ENCODE measurements around the gene CCRL2. TPM values are rescaled to one million over a fixed set of nuclear protein-coding genes. Genes with fewer than 3 reads are reported as not detected.

Gene CCRL2
- total and polyA plus RNA-seq, 9 of the 15 experiments (the other 6 are each of a cell fraction or from before 2014, with no cell fraction given): 3.4 to 5.7 (median 4.0) TPM

GRCh38 chr3:46375218-46375617 lies 31.8 kb upstream of the CCRL2 start:
- FAIRE-seq: no peak
- in situ Hi-C loops (cut with MboI): no loop called here
- ChIA-PET CTCF (ENCODE audit: low intra/inter-chr PET ratio) (no interaction called here), POLR2A (interaction anchor here (0.6 to 1.0 kb wide), 2 partner anchors 11 to 12 kb away, joined by 4 to 6 read pairs; no protein-coding TSS in a partner anchor)
- no peak overlapping the region for H2AFZ ChIP-seq (ENCODE audit: low read depth, low read length)
- H3K27ac ChIP-seq (ENCODE audit: extremely low read depth, low read depth, low read length): no peak overlapping the region
- whole genome bisulfite sequencing (ENCODE audit: insufficient coverage, low coverage, missing lambda C conversion rate): 3% methylated on average over 2 of the region's 2 CpGs
- no peak overlapping the region for H3K9ac ChIP-seq (ENCODE audit: insufficient read depth in 1 of 2, low read depth in 2 of 2, low read length in 2 of 2)
- no peak overlapping the region for H3K4me2 ChIP-seq (ENCODE audit: insufficient read depth, low read length)
- no peak for ATAC-seq
- DNase-seq (ENCODE audit: extremely low read depth in 1 of 4, low spot score in 3 of 4): no peak
- H3K9me3 ChIP-seq (replicated peaks; ENCODE audit: control insufficient read depth, insufficient read depth, low read depth, low read length): no peaks in the 10 kb centered on the region
- no peaks in the 10 kb centered on the region for H3K4me1 ChIP-seq (replicated peaks in 1 of 2; ENCODE audit: control insufficient read depth in 2 of 2, insufficient read depth in 2 of 2, low read length in 2 of 2)
- no peaks in the 10 kb centered on the region for H4K20me1 ChIP-seq (replicated peaks; ENCODE audit: control insufficient read depth, insufficient read depth, low read length)
- H3K4me3 ChIP-seq: no peak overlapping the region
- TF ChIP-seq U2AF2 (optimal IDR thresholded peaks at IDR 0.05; ENCODE audit: low read depth, low read length) (no peak), HEY1 (CRISPR knock-in tag; IDR thresholded peaks at IDR 0.05; ENCODE audit: borderline replicate concordance) (no peak), SUPT5H (IDR thresholded peaks at IDR 0.05) (no peak), HMGN3 (IDR thresholded peaks at IDR 0.05; ENCODE audit: borderline replicate concordance, extremely low read depth, insufficient read length, low read depth, low read length) (no peak), FOSL1 (tag; conservative IDR thresholded peaks at IDR 0.05) (no peak), ZNF77 (CRISPR knock-in tag; IDR thresholded peaks at IDR 0.05) (no peak)
- TF ChIP-seq, protein P1, sequence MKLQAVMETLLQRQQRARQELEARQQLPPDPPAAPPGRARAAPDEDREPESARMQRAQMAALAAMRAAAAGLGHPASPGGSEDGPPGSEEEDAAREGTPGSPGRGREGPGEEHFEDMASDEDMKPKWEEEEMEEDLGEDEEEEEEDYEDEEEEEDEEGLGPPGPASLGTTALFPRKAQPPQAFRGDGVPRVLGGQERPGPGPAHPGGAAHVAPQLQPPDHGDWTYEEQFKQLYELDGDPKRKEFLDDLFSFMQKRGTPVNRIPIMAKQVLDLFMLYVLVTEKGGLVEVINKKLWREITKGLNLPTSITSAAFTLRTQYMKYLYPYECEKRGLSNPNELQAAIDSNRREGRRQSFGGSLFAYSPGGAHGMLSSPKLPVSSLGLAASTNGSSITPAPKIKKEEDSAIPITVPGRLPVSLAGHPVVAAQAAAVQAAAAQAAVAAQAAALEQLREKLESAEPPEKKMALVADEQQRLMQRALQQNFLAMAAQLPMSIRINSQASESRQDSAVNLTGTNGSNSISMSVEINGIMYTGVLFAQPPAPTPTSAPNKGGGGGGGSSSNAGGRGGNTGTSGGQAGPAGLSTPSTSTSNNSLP (IDR thresholded peaks at IDR 0.05; ENCODE audit: borderline replicate concordance, low read depth, low read length): no peak
- TF ChIP-seq, protein P2, sequence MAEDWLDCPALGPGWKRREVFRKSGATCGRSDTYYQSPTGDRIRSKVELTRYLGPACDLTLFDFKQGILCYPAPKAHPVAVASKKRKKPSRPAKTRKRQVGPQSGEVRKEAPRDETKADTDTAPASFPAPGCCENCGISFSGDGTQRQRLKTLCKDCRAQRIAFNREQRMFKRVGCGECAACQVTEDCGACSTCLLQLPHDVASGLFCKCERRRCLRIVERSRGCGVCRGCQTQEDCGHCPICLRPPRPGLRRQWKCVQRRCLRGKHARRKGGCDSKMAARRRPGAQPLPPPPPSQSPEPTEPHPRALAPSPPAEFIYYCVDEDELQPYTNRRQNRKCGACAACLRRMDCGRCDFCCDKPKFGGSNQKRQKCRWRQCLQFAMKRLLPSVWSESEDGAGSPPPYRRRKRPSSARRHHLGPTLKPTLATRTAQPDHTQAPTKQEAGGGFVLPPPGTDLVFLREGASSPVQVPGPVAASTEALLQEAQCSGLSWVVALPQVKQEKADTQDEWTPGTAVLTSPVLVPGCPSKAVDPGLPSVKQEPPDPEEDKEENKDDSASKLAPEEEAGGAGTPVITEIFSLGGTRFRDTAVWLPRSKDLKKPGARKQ (CRISPR knock-in tag; IDR thresholded peaks at IDR 0.05): no peak
- H3K9me1 ChIP-seq (ENCODE audit: control insufficient read depth, insufficient read depth, low read length): no peaks in the 10 kb centered on the region
- peaks cover 15 to 35% of the 10 kb centered on the region in 2 experiments; a peak in 4 of 5 replicates for H3K27me3 ChIP-seq (ENCODE audit: control insufficient read depth in 2 of 2, insufficient read depth in 2 of 2, low read length in 2 of 2)
- H3K36me3 ChIP-seq (ENCODE audit: control insufficient read depth, insufficient read depth, low read length): no peaks in the 10 kb centered on the region
- intact Hi-C loops (cut with micrococcal nuclease): loop anchor here (5.0 kb wide), 1 partner anchor 298 kb away; no protein-coding TSS in a partner anchor
- BruUV-seq (replicated peaks): no TSS peak
- no peaks in the 10 kb centered on the region for H3K79me2 ChIP-seq (ENCODE audit: control insufficient read depth, insufficient read depth, low read length)
